GM18868 (cell line): Measurements from ENCODE around the gene RER1.

Experiments used
- ATAC-seq: cut with Tn5 transposase; IDR thresholded peaks from one replicate; pipeline ENCODE4 v1.9.1; 2021; ENCODE audit warnings: mild to moderate bottlenecking, moderate library complexity; ENCODE audit not compliant: unreplicated experiment

RER1 gene

GRCh38 chr1:2391041-2391930, at the start of gene RER1, which contains the start of gene MORN1:
TSS of gene RER1 (plus strand) at chr1:2391841. CDS start at chr1:2395791, 3,950 bp downstream.
TSS of gene MORN1 (minus strand) at chr1:2391554. CDS start at chr1:2391533, 21 bp downstream.
- peak; percentile 91 for ATAC-seq

- ATAC-seq, result no peak
These were observed 49.1 kb upstream of the RER1 start for GRCh38 chr1:2342384-2343022.

- no peak for ATAC-seq
These were observed 48.4 kb upstream of the RER1 start for GRCh38 chr1:2343023-2343935.

- ATAC-seq, result no peak
These were observed 47.4 kb upstream of the RER1 start for GRCh38 chr1:2344121-2344681.

- no peak for ATAC-seq
These were observed 46.8 kb upstream of the RER1 start for GRCh38 chr1:2344744-2345296.

- ATAC-seq, result no peak
These were observed 46.2 kb upstream of the RER1 start for GRCh38 chr1:2345297-2346075.

- no peak for ATAC-seq
These were observed 44.8 kb upstream of the RER1 start for GRCh38 chr1:2346691-2347408.

- no peak for ATAC-seq
These were observed 44.2 kb upstream of the RER1 start for GRCh38 chr1:2347409-2347785.

- ATAC-seq, result no peak
These were observed 43.7 kb upstream of the RER1 start for GRCh38 chr1:2347896-2348295.

- ATAC-seq, result no peak
These were observed 43.0 kb upstream of the RER1 start for GRCh38 chr1:2348346-2349325.

GRCh38 chr1:2349806-2350205, 41.8 kb upstream of the RER1 start:
- no peak for ATAC-seq

- no peak for ATAC-seq
These were observed 41.1 kb upstream of the RER1 start for GRCh38 chr1:2350501-2350900.

- no peak for ATAC-seq
These were observed 40.6 kb upstream of the RER1 start for GRCh38 chr1:2350911-2351655.

- no peak for ATAC-seq
These were observed 39.9 kb upstream of the RER1 start for GRCh38 chr1:2351723-2352122.

GRCh38 chr1:2352341-2352896, 39.2 kb upstream of the RER1 start:
- no peak for ATAC-seq

- no peak for ATAC-seq
These were observed 38.6 kb upstream of the RER1 start for GRCh38 chr1:2352897-2353550.
